Adipose tissue (tissue), 3 donors: Measurements from ENCODE around the gene PERM1. TPM values are rescaled to one million over a fixed set of nuclear protein-coding genes. Genes with fewer than 3 reads are reported as not detected.
"Not testable (repeated sequence)": the region's sequence is repeated elsewhere in the genome, so short reads cannot be mapped to it uniquely, and the experiment has no call there.

Experiments
- H3K27ac ChIP-seq: one replicate; pipeline ENCODE4 v1.5.1; 2013; ENCODE audit warnings: low read depth, low read length
- WGBS, 3 donors: extraction: QIAGEN DNeasy Blood & Tissue Kit; methylation state at CpG; one replicate each; pipeline ENCODE4 v1.1.7; 2013; 5-methylcytosine and 5-hydroxymethylcytosine counted together
- polyA plus RNA-seq, 3 donors: library from polyadenylated mRNA; stranded (reverse); fragments of 200-250 nt; gene quantifications; one replicate each; pipeline ENCODE4 v1.2.3, GENCODE V29; 2013
- donor health status: healthy with polysubstance abuse.
- donor health status: Bipolar disorder and iron deficiency.
- donor health status: healthy.

The PERM1 gene
- polyA plus RNA-seq, 3 donors, result 0.06 to 2.0 (median 0.16) TPM

DNA sequence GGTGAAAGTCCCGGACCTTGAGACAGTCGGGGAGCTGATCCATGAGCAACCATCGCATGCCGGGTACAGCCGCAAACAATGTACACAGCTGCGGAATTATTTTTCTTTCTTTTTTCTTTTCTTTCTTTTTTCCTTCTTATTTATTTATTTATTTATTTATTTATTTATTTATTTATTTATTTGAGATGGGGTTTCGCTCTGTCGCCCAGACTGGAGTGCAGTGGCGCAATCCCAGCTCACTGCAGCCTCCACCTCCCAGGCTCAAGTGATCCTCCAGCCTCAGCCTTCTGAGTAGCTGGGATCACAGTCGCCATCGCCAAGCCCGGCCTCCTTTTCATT, 2.6 kb upstream of the PERM1 start:
- no peak overlapping the region for H3K27ac ChIP-seq
- WGBS, 3 donors, result 51 to 61% (median 55%) methylated on average over 12 of the region's 12 CpGs

DNA sequence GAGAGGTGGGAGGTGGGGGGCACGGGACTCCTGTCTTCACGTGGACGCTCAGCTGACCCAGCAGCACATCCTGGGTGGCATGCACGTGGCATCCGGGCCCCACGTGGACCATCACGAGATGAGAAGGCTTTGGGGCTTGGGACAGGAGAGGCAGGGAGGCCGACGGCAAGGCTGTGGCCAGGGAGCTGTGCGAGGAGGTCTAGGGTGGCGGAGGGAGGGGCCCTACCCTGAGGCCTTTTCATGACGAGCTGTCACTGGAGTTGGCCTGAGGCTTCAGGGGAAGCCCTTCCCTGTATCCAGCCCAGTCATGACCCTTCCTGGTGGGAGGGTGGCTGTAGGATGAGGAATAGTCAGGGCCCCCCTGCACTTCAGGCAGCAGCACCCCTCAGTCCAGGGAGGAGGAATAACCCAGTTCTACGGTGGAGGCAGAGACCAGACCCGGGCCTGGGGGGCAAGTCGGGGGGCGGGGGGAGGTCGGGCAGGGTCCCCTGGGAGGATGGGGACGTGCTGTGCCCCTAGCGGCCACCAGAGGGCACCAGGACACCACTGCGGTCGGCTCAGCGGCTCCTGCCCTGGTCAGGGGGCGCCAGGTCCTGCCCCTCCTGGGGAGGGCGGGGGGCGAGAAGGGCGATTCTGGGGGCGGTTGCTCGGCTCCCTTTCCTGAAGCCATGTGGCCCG, 2.0 kb upstream of the PERM1 start:
- WGBS, 3 donors, result 15 to 20% (median 19%) methylated on average over 28 to 29 of the region's 29 CpGs
- H3K27ac ChIP-seq, result no peak overlapping the region

GRCh38 chr1:982765-983436, 1.0 kb upstream of the PERM1 start:
- no peak overlapping the region for H3K27ac ChIP-seq
- WGBS, 3 donors, result 62 to 84% (median 80%) methylated on average over 42 to 43 of the region's 43 CpGs

- H3K27ac ChIP-seq, result no peak overlapping the region
- 68 to 78% (median 74%) methylated on average over 19 to 21 of the region's 21 CpGs for WGBS, 3 donors
These were observed 370 bp downstream of the PERM1 start for GRCh38 chr1:981491-981954.

GRCh38 chr1:980602-981395, 1.1 kb downstream of the PERM1 start:
- H3K27ac ChIP-seq, result no peak overlapping the region
- 66 to 72% (median 70%) methylated on average over 35 of the region's 35 CpGs for WGBS, 3 donors

- H3K27ac ChIP-seq, result no peak overlapping the region
- WGBS, 3 donors, result 70 to 83% (median 81%) methylated on average over 13 of the region's 13 CpGs
These were observed 1.7 kb downstream of the PERM1 start for GRCh38 chr1:980137-980571.

GRCh38 chr1:979744-980072, 2.2 kb downstream of the PERM1 start:
- 91% methylated on average over 7 to 9 of the region's 9 CpGs for WGBS, 3 donors
- no peak overlapping the region for H3K27ac ChIP-seq

DNA sequence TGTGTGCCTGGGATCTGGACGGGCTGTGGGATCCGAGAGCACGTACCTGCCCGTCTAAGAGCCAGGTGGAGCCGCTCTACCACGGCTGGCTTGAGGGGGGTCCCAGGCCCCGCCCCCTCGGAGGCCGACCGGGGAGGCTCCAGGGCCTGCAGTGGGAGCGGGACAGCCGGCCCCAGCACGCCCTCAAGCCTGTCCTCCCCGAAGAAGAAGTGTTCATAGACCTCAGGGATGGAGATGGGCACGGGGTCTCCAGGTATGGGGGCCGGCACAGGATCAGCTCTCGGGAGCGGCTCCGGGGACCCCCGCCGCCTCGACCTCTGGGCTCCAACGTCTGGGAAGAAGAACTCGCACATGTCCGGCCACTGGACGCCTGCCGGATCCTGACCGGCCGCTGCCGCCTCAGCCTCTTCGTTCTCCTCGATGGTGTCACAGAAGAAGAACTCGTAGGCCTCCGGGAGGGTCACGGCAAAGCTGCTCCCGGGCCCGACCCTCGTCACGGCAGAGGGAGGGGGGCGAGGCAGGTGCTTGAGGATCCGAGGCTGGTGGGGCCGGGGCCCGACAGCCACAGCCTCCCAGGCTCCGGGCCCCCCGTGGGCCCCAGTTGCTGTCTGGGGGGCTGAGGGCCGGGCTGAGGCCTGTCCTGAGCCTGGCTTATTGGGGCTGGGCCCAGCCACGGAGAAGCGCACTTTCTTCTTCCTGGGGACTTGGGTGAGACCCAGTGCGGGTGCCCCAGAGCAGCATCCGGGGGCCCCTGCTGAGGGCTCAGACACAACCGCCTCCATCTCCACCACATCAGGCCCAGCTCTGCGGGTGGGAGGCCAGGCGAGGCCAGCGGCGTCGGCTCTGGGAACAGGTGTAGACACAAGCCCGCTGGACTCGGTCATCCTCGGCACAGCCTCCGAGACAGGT, 2.8 kb downstream of the PERM1 start:
- WGBS, 3 donors, result 84 to 87% (median 85%) methylated on average over 55 to 60 of the region's 60 CpGs
- no peak overlapping the region for H3K27ac ChIP-seq

GRCh38 chr1:978069-978834, 3.6 kb downstream of the PERM1 start:
- WGBS, 3 donors, result 83 to 92% (median 83%) methylated on average over 33 to 44 of the region's 44 CpGs
- no peak overlapping the region for H3K27ac ChIP-seq

GRCh38 chr1:976791-977190, 5.1 kb downstream of the PERM1 start:
- 65 to 78% (median 68%) methylated on average over 8 to 17 of the region's 39 CpGs for WGBS, 3 donors
- H3K27ac ChIP-seq, result not testable (repeated sequence)

GRCh38 chr1:975896-976683, 5.8 kb downstream of the PERM1 start:
- no peak overlapping the region for H3K27ac ChIP-seq

GRCh38 chr1:975365-975764, 6.5 kb downstream of the PERM1 start:
- H3K27ac ChIP-seq, result no peak overlapping the region
- WGBS, 3 donors, result 55 to 73% (median 62%) methylated on average over 8 to 9 of the region's 9 CpGs

More at GRCh38 chr1:975896-976683, 5.8 kb downstream of the PERM1 start:
- 2 to 3% (median 3%) methylated on average over 39 to 40 of the region's 40 CpGs for WGBS, 3 donors

- no peak overlapping the region for H3K27ac ChIP-seq
- WGBS, 3 donors, result 66 to 75% (median 70%) methylated on average over 17 of the region's 17 CpGs
These were observed 7.1 kb downstream of the PERM1 start for GRCh38 chr1:974687-975328.

GRCh38 chr1:974293-974640, 7.6 kb downstream of the PERM1 start:
- WGBS, 3 donors, result 83 to 87% (median 86%) methylated on average over 11 of the region's 11 CpGs
- H3K27ac ChIP-seq, result no peak overlapping the region

DNA sequence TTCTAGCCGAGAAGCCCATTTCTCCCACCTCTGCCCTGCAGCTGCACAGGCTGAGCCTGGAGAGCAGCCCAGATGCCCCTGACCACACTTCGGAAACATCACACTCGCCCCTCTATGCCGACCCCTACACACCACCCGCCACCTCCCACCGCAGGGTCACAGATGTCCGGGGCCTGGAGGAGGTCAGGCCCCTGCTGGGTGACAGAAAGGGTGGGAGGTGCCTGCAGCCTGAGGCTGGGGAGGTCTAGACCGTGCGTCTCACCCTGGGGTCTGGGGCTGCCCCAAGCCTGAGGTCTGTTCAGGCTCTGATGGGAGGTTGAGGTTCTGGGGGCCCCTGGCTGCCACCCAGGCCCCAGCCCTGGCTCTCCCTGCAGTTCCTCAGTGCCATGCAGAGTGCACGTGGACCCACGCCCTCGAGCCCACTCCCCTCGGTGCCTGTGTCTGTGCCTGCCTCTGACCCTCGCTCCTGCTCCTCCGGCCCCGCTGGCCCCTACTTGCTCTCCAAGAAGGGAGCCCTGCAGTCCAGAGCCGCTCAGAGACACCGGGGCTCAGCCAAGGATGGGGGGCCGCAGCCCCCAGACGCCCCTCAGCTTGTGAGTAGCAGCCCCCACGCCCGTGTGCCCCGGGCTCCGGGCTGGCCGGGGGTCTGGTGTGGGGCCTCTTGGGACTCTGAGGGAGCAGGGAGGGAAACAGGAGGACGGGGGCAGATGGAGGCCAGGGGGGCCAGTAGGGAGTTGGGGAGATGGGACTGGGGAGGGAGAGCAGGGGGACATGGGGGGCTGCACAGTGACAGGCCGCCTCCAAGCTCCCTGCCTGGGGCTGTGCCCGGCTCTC, 8.2 kb downstream of the PERM1 start:
- WGBS, 3 donors, result 77 to 81% (median 79%) methylated on average over 25 to 28 of the region's 28 CpGs
- H3K27ac ChIP-seq, result no peak overlapping the region
